Suprapubic skin (tissue), 3 donors: ENCODE results near the gene PABPN1L.

Experiments
- CTCF ChIP-seq, 2 donors: fragments of 200-600 bp in 1 of 2; fragments of 450-650 bp in 1 of 2; sonication (generic) in 1 of 2; IDR thresholded peaks; one replicate each; pipeline ENCODE4 v1.5.1; 2016 to 2019; ENCODE audit warnings: antibody characterized with exemption in 2 of 2, mild to moderate bottlenecking in 1 of 2, moderate library complexity in 1 of 2
- EP300 ChIP-seq: sonication (generic); formaldehyde crosslinking; IDR thresholded peaks from one replicate; pipeline ENCODE4 v1.6.1; 2017; ENCODE audit warnings: antibody characterized with exemption
- POLR2A ChIP-seq, 2 donors: fragments of 450-650 bp; IDR thresholded peaks; one replicate each; pipeline ENCODE4 v1.6.1; 2017; ENCODE audit warnings: antibody characterized with exemption in 2 of 2, mild to moderate bottlenecking in 2 of 2, moderate library complexity in 2 of 2

- TF ChIP-seq CTCF (IDR thresholded peaks at IDR 0.05) (no peak), POLR2A (IDR thresholded peaks at IDR 0.05) (no peak), EP300 (no peak)
Observed at GRCh38 chr16:88915639-88916327, 49.3 kb upstream of the PABPN1L start.
